Measurements from ENCODE around the gene FHIT. TPM values are rescaled to one million over a fixed set of nuclear protein-coding genes. Genes with fewer than 3 reads are reported as not detected.
"Not testable (repeated sequence)": the region's sequence is repeated elsewhere in the genome, so short reads cannot be mapped to it uniquely, and the experiment has no call there.

Gene FHIT
- total RNA-seq, 1 donor from 2014 or later, result 5.7 TPM

DNA sequence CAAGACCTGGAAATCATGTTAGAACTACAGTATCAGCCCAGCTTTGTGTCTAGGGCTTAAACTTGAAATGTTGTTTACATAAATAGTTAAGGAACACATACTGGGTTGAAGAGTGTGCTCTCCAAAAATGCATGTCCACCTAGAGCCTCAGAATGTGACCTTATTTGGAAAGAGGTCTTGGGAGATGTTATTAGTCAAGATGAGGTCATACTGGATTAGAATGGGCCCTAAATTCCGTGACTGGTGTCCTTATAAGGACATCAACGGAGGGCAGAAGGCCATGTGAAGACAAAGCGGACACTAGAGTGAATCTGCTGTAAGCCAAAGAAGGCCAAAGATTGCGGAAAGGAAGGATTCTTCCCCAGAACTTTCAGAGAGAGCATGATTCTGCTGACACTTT, 1442.2 kb downstream of the FHIT start:
- H3K9me3 Mint-ChIP-seq, result peaks cover 2% of the 10 kb centered on the region
- no peaks in the 10 kb centered on the region for H3F3A ChIP-seq (ENCODE audit: low read depth)
- no peaks in the 10 kb centered on the region for H3K36me3 Mint-ChIP-seq
- peaks cover 4% of the 10 kb centered on the region for H3K27me3 Mint-ChIP-seq (ENCODE audit: insufficient read depth, low read depth)
- peak overlapping the region; percentile 65 for H3K27ac Mint-ChIP-seq
- no peaks in the 10 kb centered on the region for H3K79me2 ChIP-seq (ENCODE audit: low read depth)
- H3K9me3 ChIP-seq (ENCODE audit: low read depth), result no peaks in the 10 kb centered on the region
- H3K27me3 ChIP-seq, result no peaks in the 10 kb centered on the region
- H3K4me2 ChIP-seq, result no peak overlapping the region
- H3K4me3 ChIP-seq, result no peak overlapping the region
- H2AFZ ChIP-seq (replicated peaks), result peak overlapping the region; percentile 2
- no peak overlapping the region for H3K27ac ChIP-seq
- TF ChIP-seq EZH2 (IDR thresholded peaks at IDR 0.05), result no peak
- no peak for TF ChIP-seq EZH2phosphoT487 (IDR thresholded peaks at IDR 0.05)
- TF ChIP-seq, protein P1, sequence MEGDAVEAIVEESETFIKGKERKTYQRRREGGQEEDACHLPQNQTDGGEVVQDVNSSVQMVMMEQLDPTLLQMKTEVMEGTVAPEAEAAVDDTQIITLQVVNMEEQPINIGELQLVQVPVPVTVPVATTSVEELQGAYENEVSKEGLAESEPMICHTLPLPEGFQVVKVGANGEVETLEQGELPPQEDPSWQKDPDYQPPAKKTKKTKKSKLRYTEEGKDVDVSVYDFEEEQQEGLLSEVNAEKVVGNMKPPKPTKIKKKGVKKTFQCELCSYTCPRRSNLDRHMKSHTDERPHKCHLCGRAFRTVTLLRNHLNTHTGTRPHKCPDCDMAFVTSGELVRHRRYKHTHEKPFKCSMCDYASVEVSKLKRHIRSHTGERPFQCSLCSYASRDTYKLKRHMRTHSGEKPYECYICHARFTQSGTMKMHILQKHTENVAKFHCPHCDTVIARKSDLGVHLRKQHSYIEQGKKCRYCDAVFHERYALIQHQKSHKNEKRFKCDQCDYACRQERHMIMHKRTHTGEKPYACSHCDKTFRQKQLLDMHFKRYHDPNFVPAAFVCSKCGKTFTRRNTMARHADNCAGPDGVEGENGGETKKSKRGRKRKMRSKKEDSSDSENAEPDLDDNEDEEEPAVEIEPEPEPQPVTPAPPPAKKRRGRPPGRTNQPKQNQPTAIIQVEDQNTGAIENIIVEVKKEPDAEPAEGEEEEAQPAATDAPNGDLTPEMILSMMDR (IDR thresholded peaks at IDR 0.05), result no peak
- peaks cover 44% of the 10 kb centered on the region for H3K4me1 Mint-ChIP-seq
- no peaks in the 10 kb centered on the region for H4K20me1 ChIP-seq (ENCODE audit: low read depth)
- H3K4me1 ChIP-seq, result peaks cover 27% of the 10 kb centered on the region
- no peak for DNase-seq (ENCODE audit: low spot score)
- no peaks in the 10 kb centered on the region for H3K36me3 ChIP-seq
- no peak overlapping the region for H3K4me3 Mint-ChIP-seq
- no peak overlapping the region for H3K9ac ChIP-seq

DNA sequence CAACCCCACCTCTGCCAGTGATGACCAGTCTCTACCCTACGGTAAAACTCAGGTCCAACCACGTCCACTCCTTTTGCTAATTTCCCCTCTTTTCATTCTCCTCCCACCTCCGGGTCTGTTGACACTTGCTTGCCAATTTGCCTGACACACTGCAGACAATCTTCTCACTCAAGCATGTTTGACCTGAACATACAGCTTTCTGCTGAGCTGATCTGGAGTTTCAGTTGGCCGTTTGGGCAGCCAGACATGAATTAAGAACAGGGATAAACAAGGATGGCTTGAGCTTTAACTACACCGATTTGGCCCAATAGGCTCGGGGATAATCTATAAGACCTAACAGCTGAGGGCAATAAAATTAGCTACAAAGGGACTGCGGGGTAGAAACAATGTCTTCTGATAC, 1442.8 kb downstream of the FHIT start:
- H3K4me2 ChIP-seq, result no peak overlapping the region
- Mint-ChIP-seq H3K27ac (peak overlapping the region; percentile 38), H3K27me3 (ENCODE audit: insufficient read depth, low read depth) (peaks cover 4% of the 10 kb centered on the region), H3K4me1 (peaks cover 42% of the 10 kb centered on the region), H3K4me3 (no peak overlapping the region), H3K9me3 (peaks cover 2% of the 10 kb centered on the region), H3K36me3 (no peaks in the 10 kb centered on the region)
- no peak overlapping the region for H2AFZ ChIP-seq (replicated peaks)
- H3K27ac ChIP-seq, result no peak overlapping the region
- H3K36me3 ChIP-seq, result no peaks in the 10 kb centered on the region
- no peak for DNase-seq (ENCODE audit: low spot score)
- H3F3A ChIP-seq (ENCODE audit: low read depth), result no peaks in the 10 kb centered on the region
- H3K4me1 ChIP-seq, result peaks cover 29% of the 10 kb centered on the region
- TF ChIP-seq EZH2 (IDR thresholded peaks at IDR 0.05) (no peak), EZH2phosphoT487 (IDR thresholded peaks at IDR 0.05) (no peak)
- TF ChIP-seq, protein P1 (IDR thresholded peaks at IDR 0.05), result no peak
- H3K79me2 ChIP-seq (ENCODE audit: low read depth), result no peaks in the 10 kb centered on the region
- H3K27me3 ChIP-seq, result no peaks in the 10 kb centered on the region
- no peak overlapping the region for H3K9ac ChIP-seq
- no peaks in the 10 kb centered on the region for H4K20me1 ChIP-seq (ENCODE audit: low read depth)
- no peak overlapping the region for H3K4me3 ChIP-seq
- no peaks in the 10 kb centered on the region for H3K9me3 ChIP-seq (ENCODE audit: low read depth)

DNA sequence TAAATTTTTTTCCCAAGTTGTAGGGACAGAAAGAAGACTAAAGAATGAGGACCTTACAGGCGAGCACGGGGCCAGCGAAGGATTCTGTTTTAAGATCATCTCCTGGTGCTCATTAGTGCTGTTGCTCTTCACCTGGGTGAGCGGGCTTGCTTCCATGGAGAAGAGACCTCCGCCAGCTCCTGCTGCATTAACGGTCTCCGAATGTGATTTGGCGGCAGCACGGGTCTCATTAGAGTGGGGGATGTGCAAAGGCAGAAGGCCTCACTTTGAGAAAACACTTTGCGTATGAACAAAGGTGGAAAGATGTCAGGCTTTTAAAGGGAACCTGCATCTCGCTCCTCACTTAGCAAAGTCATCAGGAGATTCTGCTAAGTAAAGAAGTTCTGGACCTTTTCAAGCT, 1448.0 kb downstream of the FHIT start:
- Histone ChIP-seq H3K9ac (no peak overlapping the region), H2AFZ (replicated peaks) (peak overlapping the region; percentile 47), H4K20me1 (ENCODE audit: low read depth) (no peaks in the 10 kb centered on the region), H3K4me3 (no peak overlapping the region), H3F3A (ENCODE audit: low read depth) (peaks cover 7% of the 10 kb centered on the region), H3K79me2 (ENCODE audit: low read depth) (no peaks in the 10 kb centered on the region), H3K4me1 (peaks cover 32% of the 10 kb centered on the region), H3K27me3 (no peaks in the 10 kb centered on the region), H3K36me3 (no peaks in the 10 kb centered on the region), H3K27ac (no peak overlapping the region), H3K9me3 (ENCODE audit: low read depth) (no peaks in the 10 kb centered on the region), H3K4me2 (no peak overlapping the region)
- TF ChIP-seq, protein P1 (IDR thresholded peaks at IDR 0.05), result no peak
- TF ChIP-seq EZH2 (IDR thresholded peaks at IDR 0.05) (no peak), EZH2phosphoT487 (IDR thresholded peaks at IDR 0.05) (no peak)
- Mint-ChIP-seq H3K4me1 (peaks cover 29% of the 10 kb centered on the region), H3K27me3 (ENCODE audit: insufficient read depth, low read depth) (no peaks in the 10 kb centered on the region), H3K9me3 (peaks cover 5% of the 10 kb centered on the region), H3K4me3 (no peak overlapping the region), H3K36me3 (no peaks in the 10 kb centered on the region), H3K27ac (no peak overlapping the region)
- no peak for DNase-seq (ENCODE audit: low spot score)

DNA sequence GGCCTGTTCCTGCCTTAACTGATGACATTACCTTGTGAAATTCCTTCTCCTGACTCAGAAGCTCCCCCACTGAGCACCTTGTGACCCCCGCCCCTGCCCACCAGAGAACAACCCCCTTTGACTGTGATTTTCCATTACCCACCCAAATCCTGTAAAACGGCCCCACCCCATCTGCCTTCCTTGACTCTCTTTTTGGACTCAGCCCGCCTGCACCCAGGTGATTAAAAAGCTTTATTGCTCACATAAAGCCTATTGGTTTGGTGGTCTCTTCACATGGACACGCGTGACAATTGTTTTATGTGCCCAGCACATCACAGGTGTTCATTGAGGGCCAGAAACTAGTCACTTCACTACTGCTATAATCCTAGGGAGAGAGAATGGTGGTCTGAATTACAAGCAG, 1448.8 kb downstream of the FHIT start:
- H3K27me3 ChIP-seq; H3K36me3 ChIP-seq; H3K9me3 Mint-ChIP-seq; H4K20me1 ChIP-seq (ENCODE audit: low read depth); H3K27ac Mint-ChIP-seq; H3K27ac ChIP-seq; H3K79me2 ChIP-seq (ENCODE audit: low read depth); H2AFZ ChIP-seq (replicated peaks); H3K9ac ChIP-seq; H3K27me3 Mint-ChIP-seq (ENCODE audit: insufficient read depth, low read depth); H3F3A ChIP-seq (ENCODE audit: low read depth); H3K4me3 Mint-ChIP-seq; H3K4me2 ChIP-seq; H3K4me3 ChIP-seq; H3K36me3 Mint-ChIP-seq; H3K9me3 ChIP-seq (ENCODE audit: low read depth); DNase-seq (ENCODE audit: low spot score): not testable (repeated sequence)
- peaks cover 29% of the 10 kb centered on the region for H3K4me1 Mint-ChIP-seq
- H3K4me1 ChIP-seq, result peaks cover 32% of the 10 kb centered on the region

Measured in neural progenitor cell (in vitro differentiated cells).